Panc1 (cell line): ENCODE data around the gene PSMD8. TPM values are rescaled to one million over a fixed set of nuclear protein-coding genes. Genes with fewer than 3 reads are reported as not detected.

Source experiments
- ATAC-seq: fragments of 200-7000 bp; cut with Tn5 transposase; 2 replicates; pipeline ENCODE4 v1.9.1; 2020; ENCODE audit warnings: mild to moderate bottlenecking, moderate library complexity
- Bru-seq: library from RNA; stranded (reverse); fragments of 400-500 nt; gene quantifications from one replicate; lab custom pipeline; 2021; lab: Mats Ljungman, UMichigan
- BruChase-seq, 2 experiments: library from RNA; stranded (reverse); fragments of 400-500 nt; gene quantifications; one replicate each; lab custom pipeline; 2021; lab: Mats Ljungman, UMichigan
- BruUV-seq: library from RNA; stranded (reverse); fragments of 400-500 nt; replicated peaks from 2 replicates; lab custom pipeline; 2021; lab: Mats Ljungman, UMichigan
- CTCF ChIA-PET: fragments of 300-600 bp; sonication (Branson Sonifier 250); formaldehyde crosslinking; loops from one replicate; lab custom pipeline; 2022; ENCODE audit warnings: antibody characterized with exemption; lab: Charles Lee
- POLR2A ChIA-PET: fragments of 300-600 bp; sonication (Branson Sonifier 250); formaldehyde crosslinking; loops from one replicate; lab custom pipeline; 2022; ENCODE audit warnings: antibody characterized with exemption; lab: Charles Lee
- DNase-seq: peaks from one replicate; pipeline ENCODE4 v3.0.0-alpha.2; 2010; ENCODE audit warnings: low read depth, low spot score
- H3K27ac ChIP-seq: 2 replicates; pipeline ENCODE4 v1.5.1; 2011; ENCODE audit warnings: mild to moderate bottlenecking, low read length, inconsistent platforms
- H3K27me3 ChIP-seq: fragments of 200-500 bp; sonication (Bioruptor generic); 2 replicates; pipeline ENCODE4 v1.6.0; 2014; ENCODE audit warnings: low read length, inconsistent platforms; ENCODE audit not compliant: control insufficient read depth, insufficient read depth
- H3K36me3 ChIP-seq: fragments of 200-500 bp; sonication (Bioruptor generic); 2 replicates; pipeline ENCODE4 v1.5.1; 2014; ENCODE audit warnings: inconsistent platforms, mild to moderate bottlenecking, low read length, moderate library complexity; ENCODE audit not compliant: control insufficient read depth, insufficient read depth
- H3K4me1 ChIP-seq: 2 replicates; pipeline ENCODE4 v1.5.1; 2011; ENCODE audit warnings: inconsistent platforms, mild to moderate bottlenecking, low read length, moderate library complexity; ENCODE audit not compliant: control insufficient read depth, insufficient read depth
- H3K4me3 ChIP-seq, 2 experiments: 2 replicates each; pipeline ENCODE4 v1.5.1; 2011 to 2012; ENCODE audit warnings: low read depth in 2 of 2, low read length in 2 of 2, mild to moderate bottlenecking in 2 of 2, inconsistent platforms in 1 of 2, moderate library complexity in 1 of 2
- H3K9me3 ChIP-seq: fragments of 200-500 bp; sonication (Bioruptor generic); 2 replicates; pipeline ENCODE4 v1.5.1; 2014; ENCODE audit warnings: low read depth, mild to moderate bottlenecking, inconsistent platforms, low read length, moderate library complexity; ENCODE audit not compliant: control insufficient read depth, insufficient read depth
- CTCF ChIP-seq: fragments of 450-650 bp; IDR thresholded peaks from 2 replicates; pipeline ENCODE4 v1.5.1; 2017; ENCODE audit warnings: mild to moderate bottlenecking
- POLR2AphosphoS5 ChIP-seq: IDR thresholded peaks from 2 replicates; pipeline ENCODE4 v1.6.1; 2012; ENCODE audit warnings: mild to moderate bottlenecking, low read depth, low read length, moderate library complexity
- SIN3A ChIP-seq: IDR thresholded peaks from 2 replicates; pipeline ENCODE4 v1.6.1; 2012; ENCODE audit warnings: low read depth, mild to moderate bottlenecking, low read length, moderate library complexity, borderline replicate concordance; ENCODE audit not compliant: insufficient read depth
- TCF7L2 ChIP-seq: IDR thresholded peaks from 2 replicates; pipeline ENCODE4 v1.6.1; 2011; ENCODE audit warnings: mild to moderate bottlenecking, low read depth, low read length, inconsistent platforms
- in situ Hi-C: cut with HindIII; loops from 2 replicates; pipeline ENCODE4 v1.10.0; 2016; ENCODE audit warnings: low sequenced_read_pairs, low pct_unique_long_range_greater_than_20kb
- intact Hi-C: fragments of 100-400 bp; cut with micrococcal nuclease; formaldehyde crosslinking; loops from one replicate; pipeline ENCODE4 v1.10.0; 2022; ENCODE audit not compliant: unreplicated experiment
- long read RNA-seq: library from polyadenylated mRNA; unstranded; transcript quantifications from one replicate; pipeline ENCODE4 v2.0.0, GENCODE V29; 2021; ENCODE audit not compliant: unreplicated experiment
- polyA plus RNA-seq: library from polyadenylated mRNA; unstranded; fragments of >200 nt; gene quantifications from one replicate; pipeline ENCODE4 v1.2.1, GENCODE V29; 2012; ENCODE audit warnings: missing spikeins; ENCODE audit not compliant: insufficient read length
- total RNA-seq: library from RNA; stranded (reverse); gene quantifications from one replicate; pipeline ENCODE4 v1.2.1, GENCODE V29; 2021; ENCODE audit not compliant: unreplicated experiment
- TF ChIP-seq, protein P1 (sequence below), 2 experiments: IDR thresholded peaks; 2 replicates each; pipeline ENCODE4 v1.6.1; 2011 to 2012; ENCODE audit warnings: low read depth in 2 of 2, control low read depth in 1 of 2, low read length in 1 of 2, mild to moderate bottlenecking in 1 of 2, moderate library complexity in 1 of 2; ENCODE audit not compliant: insufficient read depth in 1 of 2

The PSMD8 gene
- total RNA-seq: 388 TPM
- polyA plus RNA-seq: 462 TPM
- Bru-seq, nascent RNA: percentile 89 among the genes with signal in this experiment
- BruChase-seq, experiment 1, labeled RNA remaining after a 2-hour chase: percentile 90 among the genes with signal in this experiment
- BruChase-seq, experiment 2, labeled RNA remaining after a 6-hour chase: percentile 95 among the genes with signal in this experiment
- long read RNA-seq, transcript PSMD8-201 (7 exons, 1,553 nt): major isoform, 538 of 620 reads
- long read RNA-seq, transcript PSMD8-208 (6 exons, 771 nt): minor isoform, 14 of 620 reads
- long read RNA-seq, partial matches to known transcripts: 51 of 620 reads
- long read RNA-seq, other reads (novel, unspliced or antisense): 15 of 620 reads

DNA sequence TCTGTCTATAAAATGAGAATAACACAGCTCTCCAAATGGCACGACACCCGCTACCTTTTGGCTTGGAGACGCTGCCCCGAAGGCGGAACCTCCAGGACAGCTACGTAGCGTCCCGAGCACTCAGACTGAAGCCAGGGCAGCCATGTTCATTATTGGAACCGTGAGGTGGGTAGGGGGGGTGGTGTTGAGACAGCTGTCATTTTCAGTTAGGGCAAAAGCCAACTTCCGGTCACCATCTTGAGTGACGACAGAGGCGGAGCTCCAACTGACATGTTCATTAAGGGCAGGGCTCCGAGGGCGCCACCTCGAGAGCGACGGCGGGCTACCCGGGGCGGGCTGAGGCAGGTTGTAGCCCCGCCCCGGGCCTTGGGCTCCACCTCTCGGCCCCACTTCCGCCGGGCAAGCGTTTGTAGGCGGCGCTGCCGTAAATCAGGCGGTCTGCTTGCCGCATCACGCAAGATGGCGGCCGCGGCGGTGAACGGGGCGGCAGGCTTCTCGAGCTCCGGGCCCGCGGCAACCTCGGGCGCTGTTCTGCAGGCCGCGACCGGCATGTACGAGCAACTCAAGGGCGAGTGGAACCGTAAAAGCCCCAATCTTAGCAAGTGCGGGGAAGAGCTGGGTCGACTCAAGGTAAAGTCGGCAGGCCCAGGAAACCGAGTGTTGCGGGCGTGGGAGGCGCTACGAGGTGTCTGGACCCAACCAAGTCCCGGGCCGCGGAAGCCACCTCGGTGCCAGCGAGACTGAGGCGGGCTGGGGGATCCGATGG is at the start of gene PSMD8:
PSMD8 (plus strand) TSS at position 240 of the 766 bp plus-strand sequence; CDS start at position 271, 31 bp downstream.
- ATAC-seq (peak; percentile 99), DNase-seq (peak; percentile 97)
- TF ChIP-seq, protein P1, sequence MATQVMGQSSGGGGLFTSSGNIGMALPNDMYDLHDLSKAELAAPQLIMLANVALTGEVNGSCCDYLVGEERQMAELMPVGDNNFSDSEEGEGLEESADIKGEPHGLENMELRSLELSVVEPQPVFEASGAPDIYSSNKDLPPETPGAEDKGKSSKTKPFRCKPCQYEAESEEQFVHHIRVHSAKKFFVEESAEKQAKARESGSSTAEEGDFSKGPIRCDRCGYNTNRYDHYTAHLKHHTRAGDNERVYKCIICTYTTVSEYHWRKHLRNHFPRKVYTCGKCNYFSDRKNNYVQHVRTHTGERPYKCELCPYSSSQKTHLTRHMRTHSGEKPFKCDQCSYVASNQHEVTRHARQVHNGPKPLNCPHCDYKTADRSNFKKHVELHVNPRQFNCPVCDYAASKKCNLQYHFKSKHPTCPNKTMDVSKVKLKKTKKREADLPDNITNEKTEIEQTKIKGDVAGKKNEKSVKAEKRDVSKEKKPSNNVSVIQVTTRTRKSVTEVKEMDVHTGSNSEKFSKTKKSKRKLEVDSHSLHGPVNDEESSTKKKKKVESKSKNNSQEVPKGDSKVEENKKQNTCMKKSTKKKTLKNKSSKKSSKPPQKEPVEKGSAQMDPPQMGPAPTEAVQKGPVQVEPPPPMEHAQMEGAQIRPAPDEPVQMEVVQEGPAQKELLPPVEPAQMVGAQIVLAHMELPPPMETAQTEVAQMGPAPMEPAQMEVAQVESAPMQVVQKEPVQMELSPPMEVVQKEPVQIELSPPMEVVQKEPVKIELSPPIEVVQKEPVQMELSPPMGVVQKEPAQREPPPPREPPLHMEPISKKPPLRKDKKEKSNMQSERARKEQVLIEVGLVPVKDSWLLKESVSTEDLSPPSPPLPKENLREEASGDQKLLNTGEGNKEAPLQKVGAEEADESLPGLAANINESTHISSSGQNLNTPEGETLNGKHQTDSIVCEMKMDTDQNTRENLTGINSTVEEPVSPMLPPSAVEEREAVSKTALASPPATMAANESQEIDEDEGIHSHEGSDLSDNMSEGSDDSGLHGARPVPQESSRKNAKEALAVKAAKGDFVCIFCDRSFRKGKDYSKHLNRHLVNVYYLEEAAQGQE (IDR thresholded peaks at IDR 0.05; ENCODE audit: insufficient read depth in 1 of 2, low read depth in 2 of 2, low read length in 1 of 2): 0 out of 4 replicates have a peak, but pooled peaks of 1 of the 2 experiments have one; percentile 64
- TF ChIP-seq SIN3A: no peak; the same call in 1 of the 2 replicates
- TF ChIP-seq TCF7L2: peak; percentile 99
- peak; percentile 99 for TF ChIP-seq POLR2AphosphoS5
- Histone ChIP-seq H3K27ac (peak within 1 kb of the TSS; percentile 92), H3K27me3 (no peaks in the 10 kb centered on the region), H3K4me1 (peaks cover 10% of the 10 kb centered on the region), H3K4me3 (peak within 1 kb of the TSS; percentile 85 to 87), H3K36me3 (peaks cover 4% of the 10 kb centered on the region; the same call in 1 of the 2 replicates), H3K9me3 (no peaks in the 10 kb centered on the region)
- CTCF ChIA-PET: interaction anchor here (0.6 to 1.3 kb wide), 6 partner anchors 9 to 148 kb away, joined by 3 to 13 read pairs (median 4); partner anchors contain the start of genes CATSPERG and GGN
- intact Hi-C loops (no loop called here), in situ Hi-C loops (no loop called here)
- POLR2A ChIA-PET: interaction anchor here (0.6 to 0.9 kb wide), 3 partner anchors 10 to 443 kb away, joined by 3 to 5 read pairs (median 4); no protein-coding TSS in a partner anchor
- no TSS peak for BruUV-seq

- Histone ChIP-seq H3K27ac (no peak overlapping the region), H3K4me3 (no peak overlapping the region), H3K36me3 (no peaks in the 10 kb centered on the region), H3K27me3 (no peaks in the 10 kb centered on the region), H3K4me1 (peaks cover 2% of the 10 kb centered on the region; the same call in 1 of the 2 replicates), H3K9me3 (no peaks in the 10 kb centered on the region)
- in situ Hi-C loops (no loop called here), intact Hi-C loops (no loop called here)
- CTCF ChIA-PET: no interaction called here
- no TSS peak for BruUV-seq
- DNase-seq (no peak), ATAC-seq (no peak)
- no peak for TF ChIP-seq TCF7L2
- TF ChIP-seq POLR2AphosphoS5: no peak
- TF ChIP-seq, protein P1 (IDR thresholded peaks at IDR 0.05; ENCODE audit: insufficient read depth in 1 of 2, low read depth in 2 of 2, low read length in 1 of 2): no peak
- TF ChIP-seq SIN3A: no peak
- no peak for TF ChIP-seq CTCF
- POLR2A ChIA-PET: no interaction called here
Observed at GRCh38 chr19:38326591-38326990, 47.8 kb upstream of the PSMD8 start.
